ENCODE measurements around the gene ZBTB9. TPM values are rescaled to one million over a fixed set of nuclear protein-coding genes. Genes with fewer than 3 reads are reported as not detected.

Gene ZBTB9
- total and polyA plus RNA-seq, 2 donors (not counting 1 experiment from before 2014, with no cell fraction given) = 2.9 to 11.8 TPM

- ATAC-seq (ENCODE audit: low read depth) (no peak), DNase-seq (no peak)
- H3K4me3 ChIP-seq (ENCODE audit: control extremely low read depth in 1 of 5, extremely low read depth in 1 of 5, insufficient read depth in 1 of 5, low read depth in 2 of 5, low read length in 4 of 5) = peak overlapping the region; percentile 58 to 84 (median 69)
- ChIA-PET POLR2A (interaction anchor here (0.7 to 1.6 kb wide), 5 partner anchors 37 to 163 kb away, joined by 3 to 4 read pairs (median 3); partner anchors contain the start of genes BAK1, RPS18, TAPBP and VPS52), CTCF (interaction anchor here (0.9 kb wide), 1 partner anchor 12 kb away, joined by 6 read pairs; no protein-coding TSS in a partner anchor)
- Mint-ChIP-seq H3K4me1 (peaks cover 71% of the 10 kb centered on the region), H3K4me3 (peak overlapping the region; percentile 96), H3K9me3 (ENCODE audit: insufficient read depth) (no peaks in the 10 kb centered on the region), H3K27me3 (peaks cover 4% of the 10 kb centered on the region), H3K27ac (peak overlapping the region; percentile 97)
- peak overlapping the region; percentile 89 to 93 for H3K27ac ChIP-seq (ENCODE audit: low read length in 2 of 2)
- H4K20me1 ChIP-seq (ENCODE audit: control insufficient read depth, insufficient read depth, low read length, poor library complexity, severe bottlenecking) = peaks cover 10% of the 10 kb centered on the region
- peaks cover 47 to 72% of the 10 kb centered on the region in 2 donors for H3K4me1 ChIP-seq (ENCODE audit: control insufficient read depth in 2 of 2, insufficient read depth in 2 of 2, low read length in 2 of 2)
- peaks cover 0 to 41% of the 10 kb centered on the region in 2 experiments for H3K36me3 ChIP-seq (replicated peaks in 1 of 2; ENCODE audit: control extremely low read depth in 1 of 2, control insufficient read depth in 1 of 2, extremely low read depth in 1 of 2, insufficient read depth in 2 of 2, low read length in 1 of 2)
- 0% methylated on average over 18 of the region's 25 CpGs for WGBS (ENCODE audit: insufficient coverage)
- peak overlapping the region; percentile 64 for H2AFZ ChIP-seq (ENCODE audit: insufficient read depth, low read depth, low read length, poor library complexity, severe bottlenecking)
- peak overlapping the region; percentile 89 for H3K9ac ChIP-seq (ENCODE audit: low read length)
- intact Hi-C loops (cut with micrococcal nuclease) = no loop called here
- peaks cover 35% of the 10 kb centered on the region for H3K79me2 ChIP-seq (ENCODE audit: control insufficient read depth, insufficient read depth, low read length)
- H3K9me3 ChIP-seq (ENCODE audit: control extremely low read depth in 1 of 3, control insufficient read depth in 2 of 3, insufficient read depth in 1 of 3, low read length in 2 of 3) = no peaks in the 10 kb centered on the region
- peak overlapping the region; percentile 92 for H3K4me2 ChIP-seq (replicated peaks; ENCODE audit: low read depth, low read length, poor library complexity, severe bottlenecking)
- peaks cover 0 to 3% (median 0%) of the 10 kb centered on the region in 4 experiments for H3K27me3 ChIP-seq (replicated peaks in 1 of 4; ENCODE audit: control extremely low read depth in 1 of 4, control insufficient read depth in 3 of 4, insufficient read depth in 4 of 4, low read length in 3 of 4)
- TF ChIP-seq EZH2 (IDR thresholded peaks at IDR 0.05; ENCODE audit: borderline replicate concordance, insufficient read depth, low read depth, low read length, poor library complexity, severe bottlenecking) = no peak
These were observed 37.1 kb upstream of the ZBTB9 start for GRCh38 chr6:33417128-33417902.

- Mint-ChIP-seq H3K27me3 (peaks cover 4% of the 10 kb centered on the region), H3K9me3 (ENCODE audit: insufficient read depth) (no peaks in the 10 kb centered on the region), H3K4me1 (peaks cover 63% of the 10 kb centered on the region), H3K4me3 (peak within 1 kb of the TSS; percentile 96), H3K27ac (peak within 1 kb of the TSS; percentile 97)
- intact Hi-C loops (cut with micrococcal nuclease) = loop anchor here (1.0 to 2.0 kb wide), 9 partner anchors 8 to 371 kb away; partner anchors contain the start of genes KIFC1, LEMD2, RXRB and SLC39A7
- Histone ChIP-seq H3K4me3 (ENCODE audit: control extremely low read depth in 1 of 5, extremely low read depth in 1 of 5, insufficient read depth in 1 of 5, low read depth in 2 of 5, low read length in 4 of 5) (peak within 1 kb of the TSS; percentile 58 to 84 (median 69)), H3K9me3 (ENCODE audit: control extremely low read depth in 1 of 3, control insufficient read depth in 2 of 3, insufficient read depth in 1 of 3, low read length in 2 of 3) (no peaks in the 10 kb centered on the region), H3K4me2 (replicated peaks; ENCODE audit: low read depth, low read length, poor library complexity, severe bottlenecking) (peak within 1 kb of the TSS; percentile 92), H2AFZ (ENCODE audit: insufficient read depth, low read depth, low read length, poor library complexity, severe bottlenecking) (peak within 1 kb of the TSS; percentile 71), H3K9ac (ENCODE audit: low read length) (peak within 1 kb of the TSS; percentile 89), H3K27me3 (replicated peaks in 1 of 4; ENCODE audit: control extremely low read depth in 1 of 4, control insufficient read depth in 3 of 4, insufficient read depth in 4 of 4, low read length in 3 of 4) (peaks cover 0 to 3% (median 0%) of the 10 kb centered on the region in 4 experiments), H4K20me1 (ENCODE audit: control insufficient read depth, insufficient read depth, low read length, poor library complexity, severe bottlenecking) (peaks cover 2% of the 10 kb centered on the region), H3K27ac (ENCODE audit: low read length in 2 of 2) (peak within 1 kb of the TSS; percentile 89 to 93), H3K4me1 (ENCODE audit: control insufficient read depth in 2 of 2, insufficient read depth in 2 of 2, low read length in 2 of 2) (peaks cover 40 to 65% of the 10 kb centered on the region in 2 donors), H3K79me2 (ENCODE audit: control insufficient read depth, insufficient read depth, low read length) (peaks cover 27% of the 10 kb centered on the region), H3K36me3 (replicated peaks in 1 of 2; ENCODE audit: control extremely low read depth in 1 of 2, control insufficient read depth in 1 of 2, extremely low read depth in 1 of 2, insufficient read depth in 2 of 2, low read length in 1 of 2) (peaks cover 0 to 33% of the 10 kb centered on the region in 2 experiments)
- TF ChIP-seq CTCF (IDR thresholded peaks at IDR 0.05) = peak; percentile 28
- TF ChIP-seq EZH2 (IDR thresholded peaks at IDR 0.05; ENCODE audit: borderline replicate concordance, insufficient read depth, low read depth, low read length, poor library complexity, severe bottlenecking) = no peak
- CTCF ChIA-PET = interaction anchor here (0.9 to 1.9 kb wide), 7 partner anchors 11 to 153 kb away, joined by 3 to 8 read pairs (median 5); partner anchors contain the start of genes B3GALT4, ZBTB22 and ZBTB9
- POLR2A ChIA-PET = interaction anchor here (0.6 to 1.7 kb wide), 12 partner anchors 8 to 446 kb away, joined by 3 to 6 read pairs (median 3); partner anchors contain the start of genes BAK1, RPS18, TAPBP and VPS52
- ATAC-seq (ENCODE audit: low read depth) = peak; percentile 89
- WGBS (ENCODE audit: insufficient coverage) = 2% methylated on average over 42 of the region's 51 CpGs
- DNase-seq = peak; percentile 100
These were observed 36.3 kb upstream of the ZBTB9 start, which contains the start of gene CUTA for GRCh38 chr6:33417903-33418689. Gene CUTA, minus strand, starts transcription at chr6:33418107. Its CDS starts 107 bp downstream, at chr6:33418000.

All from B cell (primary cell).